Adrenal gland (tissue), 12 donors: ENCODE measurements around the gene STRN4. TPM values are rescaled to one million over a fixed set of nuclear protein-coding genes. Genes with fewer than 3 reads are reported as not detected.

ENCODE experiments used
- DNase-seq, 7 donors: peaks; one replicate each; pipeline ENCODE4 v3.0.0-alpha.2; 2019 to 2020
- H3K27ac ChIP-seq, 5 donors: fragments of 200-600 bp; sonication (generic) in 4 of 5; 1 replicate in 3 of 5; 2 replicates in 2 of 5; pipeline versions ENCODE4 v1.5.1 to v1.8.0; 2016 to 2020; ENCODE audit warnings: mild to moderate bottlenecking in 1 of 5
- H3K27me3 ChIP-seq: fragments of 200-600 bp; 2 replicates; pipeline ENCODE4 v1.8.0; 2021
- H3K36me3 ChIP-seq, 2 donors: fragments of 200-600 bp; replicated peaks in 1 of 2; 1 replicate in 1 of 2; 2 replicates in 1 of 2; pipeline versions ENCODE4 v1.5.1 to v1.8.0; 2018 to 2022
- H3K4me1 ChIP-seq, 2 donors: fragments of 200-600 bp; replicated peaks in 1 of 2; 1 replicate in 1 of 2; 2 replicates in 1 of 2; pipeline versions ENCODE4 v1.5.1 to v1.8.0; 2018 to 2021
- H3K4me3 ChIP-seq, 4 donors: fragments of 200-600 bp; sonication (generic) in 3 of 4; one replicate each; pipeline ENCODE4 v1.5.1; 2016 to 2018
- H3K9me3 ChIP-seq, 3 donors: fragments of 200-600 bp; sonication (generic) in 1 of 3; replicated peaks in 1 of 3; 1 replicate in 2 of 3; 2 replicates in 1 of 3; pipeline versions ENCODE4 v1.5.1 to v1.8.0; 2016 to 2021
- POLR2A ChIP-seq, 2 donors: fragments of 450-650 bp; IDR thresholded peaks; one replicate each; pipeline ENCODE4 v1.6.1; 2017; ENCODE audit warnings: antibody characterized with exemption in 2 of 2, mild to moderate bottlenecking in 2 of 2, moderate library complexity in 1 of 2
- WGBS, 4 donors: extraction: QIAGEN DNeasy Blood & Tissue Kit in 2 of 4; methylation state at CpG; one replicate each; pipeline versions ENCODE4 v1.1.5 to v1.1.7; 2013 to 2017; 5-methylcytosine and 5-hydroxymethylcytosine counted together
- intact Hi-C, 2 donors: fragments of 100-400 bp; cut with DNase I; formaldehyde crosslinking; loops; one replicate each; pipeline versions ENCODE4 v1.14.1 to v1.15.0; 2022 to 2023
- polyA plus RNA-seq, 3 donors: library from polyadenylated mRNA; stranded (reverse); fragments of 200-250 nt in 2 of 3; fragments of 350-450 nt in 1 of 3; fragmentation: Illumina TruSeq in 1 of 3; extraction: RNeasy Lipid Tissue Mini Kit (QIAGEN cat#74804) in 1 of 3; gene quantifications; one replicate each; pipeline ENCODE4 v1.2.3, GENCODE V29; 2013 to 2014
- total RNA-seq, 9 donors: library from RNA; depleted of rRNA in 4 of 9; stranded (reverse); fragments of >200 nt in 4 of 9; fragments of 120-200 nt in 1 of 9; fragmentation: NEBNext Ultra II Directional in 1 of 9; extraction: Animal tissue kit (Norgen Biotek cat#: 25700) in 1 of 9; gene quantifications; one replicate each; pipeline versions ENCODE4 v1.1.0 to v1.2.4, GENCODE V29; 2013 to 2023
- TF ChIP-seq, protein P1 (sequence below), 6 experiments: fragments of 450-650 bp in 4 of 6; fragments of 200-600 bp in 2 of 6; sonication (generic) in 1 of 6; IDR thresholded peaks; 1 replicate in 5 of 6; 2 replicates in 1 of 6; pipeline versions ENCODE4 v1.5.1 to v1.8.0; 2016 to 2021; ENCODE audit warnings: antibody characterized with exemption in 6 of 6, mild to moderate bottlenecking in 2 of 6, moderate library complexity in 1 of 6
- donor health status: healthy with polysubstance abuse.
- donor health status: Bipolar disorder and iron deficiency.
- donor health status: DM: yes; HTN: yes; CAD: no.
- donor health status: DM: no; HTN: no; CAD: no.
- donor health status: DM: no; HTN: no; CAD: no.
- donor health status: DM: yes; HTN: yes; CAD: no.

STRN4 gene
- total and polyA plus RNA-seq, 12 donors, result 22.3 to 92.8 (median 65.8) TPM

DNA sequence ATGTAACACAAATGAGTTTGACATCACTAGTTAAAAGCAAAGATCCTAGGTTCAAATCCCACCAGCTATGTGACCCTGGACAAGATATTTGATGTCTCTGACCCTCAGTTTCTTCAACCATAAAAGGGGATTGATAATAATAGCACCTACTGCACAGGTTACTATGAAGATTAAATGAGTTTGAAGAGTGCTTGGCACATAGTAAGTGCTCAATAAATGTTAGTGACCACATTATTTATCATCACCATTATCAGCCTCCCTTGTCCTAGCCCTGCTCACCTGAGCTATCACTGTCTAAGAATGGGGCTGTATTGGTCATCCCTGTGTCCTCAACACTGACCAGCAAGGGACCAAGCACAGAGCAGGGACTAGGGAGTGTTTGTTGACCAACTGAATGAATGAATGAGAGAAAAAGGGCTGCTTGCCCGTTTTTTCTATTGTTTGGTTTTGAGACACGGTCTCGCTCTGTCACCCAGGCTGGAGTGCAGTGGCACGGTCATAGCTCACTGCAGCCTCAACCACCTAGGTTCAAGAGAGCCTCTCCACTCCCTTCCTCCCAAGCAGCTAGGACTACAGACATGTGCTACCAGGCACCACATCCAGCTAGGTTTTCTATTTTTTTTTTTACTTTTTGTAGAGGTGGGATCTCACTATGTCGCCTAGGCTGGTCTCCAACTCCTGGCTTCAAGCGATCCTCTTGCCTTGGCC lies 58.7 kb downstream of the STRN4 start:
- H3K9me3 ChIP-seq, result no peaks in the 10 kb centered on the region
- H3K36me3 ChIP-seq, result peaks cover 0 to 96% of the 10 kb centered on the region in 2 donors
- whole genome bisulfite sequencing, 4 donors, result 89 to 97% (median 94%) methylated on average over 6 of the region's 6 CpGs

GRCh38 chr19:46685189-46685588 lies 61.1 kb downstream of the STRN4 start:
- H3K27me3 ChIP-seq, result no peaks in the 10 kb centered on the region
- intact Hi-C loops, result no loop called here
- H3K4me3 ChIP-seq, result no peak overlapping the region
- WGBS, 4 donors, result 57 to 94% (median 81%) methylated on average over 3 of the region's 3 CpGs
- H3K4me1 ChIP-seq, result no peaks in the 10 kb centered on the region
- H3K36me3 ChIP-seq, result peaks cover 0 to 92% of the 10 kb centered on the region in 2 donors
- DNase-seq, result no peak
- H3K27ac ChIP-seq, result no peak overlapping the region
- TF ChIP-seq, protein P1, sequence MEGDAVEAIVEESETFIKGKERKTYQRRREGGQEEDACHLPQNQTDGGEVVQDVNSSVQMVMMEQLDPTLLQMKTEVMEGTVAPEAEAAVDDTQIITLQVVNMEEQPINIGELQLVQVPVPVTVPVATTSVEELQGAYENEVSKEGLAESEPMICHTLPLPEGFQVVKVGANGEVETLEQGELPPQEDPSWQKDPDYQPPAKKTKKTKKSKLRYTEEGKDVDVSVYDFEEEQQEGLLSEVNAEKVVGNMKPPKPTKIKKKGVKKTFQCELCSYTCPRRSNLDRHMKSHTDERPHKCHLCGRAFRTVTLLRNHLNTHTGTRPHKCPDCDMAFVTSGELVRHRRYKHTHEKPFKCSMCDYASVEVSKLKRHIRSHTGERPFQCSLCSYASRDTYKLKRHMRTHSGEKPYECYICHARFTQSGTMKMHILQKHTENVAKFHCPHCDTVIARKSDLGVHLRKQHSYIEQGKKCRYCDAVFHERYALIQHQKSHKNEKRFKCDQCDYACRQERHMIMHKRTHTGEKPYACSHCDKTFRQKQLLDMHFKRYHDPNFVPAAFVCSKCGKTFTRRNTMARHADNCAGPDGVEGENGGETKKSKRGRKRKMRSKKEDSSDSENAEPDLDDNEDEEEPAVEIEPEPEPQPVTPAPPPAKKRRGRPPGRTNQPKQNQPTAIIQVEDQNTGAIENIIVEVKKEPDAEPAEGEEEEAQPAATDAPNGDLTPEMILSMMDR (IDR thresholded peaks at IDR 0.05), result no peak
- TF ChIP-seq POLR2A (IDR thresholded peaks at IDR 0.05), result no peak
- H3K9me3 ChIP-seq, result no peaks in the 10 kb centered on the region

More for the DNA sequence above, 58.7 kb downstream of the STRN4 start:
- H3K4me3 ChIP-seq, result no peak overlapping the region
- no peaks in the 10 kb centered on the region for H3K27me3 ChIP-seq
- no peak for DNase-seq
- no peaks in the 10 kb centered on the region for H3K4me1 ChIP-seq
- intact Hi-C loops, result no loop called here
- TF ChIP-seq, protein P1 (IDR thresholded peaks at IDR 0.05), result no peak
- TF ChIP-seq POLR2A (IDR thresholded peaks at IDR 0.05), result no peak
- H3K27ac ChIP-seq, result no peak overlapping the region

GRCh38 chr19:46678110-46678732 lies 68.0 kb downstream of the STRN4 start:
- Histone ChIP-seq H3K27me3 (no peaks in the 10 kb centered on the region), H3K4me1 (no peaks in the 10 kb centered on the region), H3K27ac (no peak overlapping the region), H3K36me3 (peaks cover 0 to 85% of the 10 kb centered on the region in 2 donors), H3K9me3 (no peaks in the 10 kb centered on the region), H3K4me3 (no peak overlapping the region)
- no peak for DNase-seq
- TF ChIP-seq POLR2A (IDR thresholded peaks at IDR 0.05), result no peak
- TF ChIP-seq, protein P1 (IDR thresholded peaks at IDR 0.05), result no peak
- 71 to 86% (median 85%) methylated on average over 7 to 26 of the region's 26 CpGs for WGBS, 4 donors
- intact Hi-C loops, result no loop called here

DNA sequence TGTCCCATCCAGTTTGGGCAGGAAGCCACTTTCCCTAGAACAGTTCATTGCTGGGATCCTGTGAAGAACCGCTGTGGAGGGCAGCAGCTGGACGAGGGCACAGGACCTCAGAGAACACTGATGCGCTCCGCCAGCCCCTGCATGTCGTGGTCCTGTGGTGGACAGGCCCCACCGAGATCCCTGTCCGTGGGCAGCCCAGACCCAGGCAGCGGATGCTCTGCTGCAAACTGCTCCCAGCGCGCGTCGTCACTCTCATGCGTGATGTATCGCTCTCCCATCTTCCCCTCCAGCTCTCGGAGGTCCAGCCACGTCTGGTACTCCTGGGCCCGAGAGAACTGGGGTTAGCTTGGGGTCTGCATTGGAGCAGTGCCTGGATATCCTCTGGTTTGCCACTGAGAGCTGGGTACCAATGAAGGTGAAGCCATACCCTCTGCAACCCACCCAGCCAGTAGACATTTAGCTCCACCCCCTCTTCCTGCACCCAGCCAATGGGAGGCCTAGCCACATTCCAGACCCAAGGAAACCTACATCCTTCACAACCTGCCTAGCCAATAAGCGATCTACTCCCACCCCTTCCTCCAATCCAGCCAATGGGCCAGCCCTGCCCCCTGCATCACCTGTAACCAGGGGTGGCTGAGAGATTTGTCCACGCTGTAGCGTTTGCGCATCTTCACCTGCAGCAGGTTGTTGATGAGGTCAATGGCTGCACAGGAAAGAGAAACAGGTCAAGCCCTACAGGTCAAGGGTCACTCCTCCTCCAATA lies 71.7 kb downstream of the STRN4 start:
- H3K9me3 ChIP-seq, result no peaks in the 10 kb centered on the region
- H3K4me1 ChIP-seq, result no peaks in the 10 kb centered on the region
- TF ChIP-seq POLR2A (IDR thresholded peaks at IDR 0.05), result no peak
- TF ChIP-seq, protein P1 (IDR thresholded peaks at IDR 0.05), result no peak
- DNase-seq, result peak in 2 of 7 donors; percentile 16 to 29
- WGBS, 4 donors, result 93 to 95% (median 95%) methylated on average over 19 to 21 of the region's 21 CpGs
- intact Hi-C loops, result no loop called here
- H3K27me3 ChIP-seq, result no peaks in the 10 kb centered on the region
- H3K4me3 ChIP-seq, result no peak overlapping the region
- H3K27ac ChIP-seq, result no peak overlapping the region
- peaks cover 0 to 58% of the 10 kb centered on the region in 2 donors for H3K36me3 ChIP-seq
